Left lung (tissue), 10 donors: ENCODE data around the gene MYL4. TPM values are rescaled to one million over a fixed set of nuclear protein-coding genes. Genes with fewer than 3 reads are reported as not detected.
A peak's percentile ranks its signal among the peaks of the same experiment; 100 is the strongest.
"Not testable (repeated sequence)": the region's sequence is repeated elsewhere in the genome, so short reads cannot be mapped to it uniquely, and the experiment has no call there.

Experiments
- ATAC-seq: fragments of 200-7000 bp; cut with Tn5 transposase; one replicate; pipeline ENCODE4 v1.9.1; 2020; ENCODE audit warnings: moderate library complexity
- DNase-seq, 4 donors: peaks; one replicate each; pipeline ENCODE4 v3.0.0-alpha.2; 2013 to 2020
- H3K27ac ChIP-seq, 2 donors: fragments of 200-600 bp; sonication (generic) in 1 of 2; one replicate each; pipeline versions ENCODE4 v1.5.0 to v1.8.0; 2020 to 2021
- H3K27me3 ChIP-seq, 2 donors: fragments of 200-600 bp; sonication (generic) in 1 of 2; one replicate each; pipeline versions ENCODE4 v1.5.0 to v1.8.0; 2020 to 2021
- H3K36me3 ChIP-seq, 2 donors: fragments of 200-600 bp; sonication (generic) in 1 of 2; one replicate each; pipeline versions ENCODE4 v1.5.0 to v1.8.0; 2020 to 2021
- H3K4me1 ChIP-seq, 2 donors: fragments of 200-600 bp; one replicate each; pipeline ENCODE4 v1.8.0; 2021
- H3K4me3 ChIP-seq, 2 donors: fragments of 200-600 bp; sonication (generic) in 1 of 2; one replicate each; pipeline versions ENCODE4 v1.5.0 to v1.8.0; 2020 to 2021; ENCODE audit warnings: mild to moderate bottlenecking in 1 of 2
- H3K9me3 ChIP-seq, 2 donors: fragments of 200-600 bp; sonication (generic) in 1 of 2; one replicate each; pipeline versions ENCODE4 v1.5.0 to v1.8.0; 2020 to 2021
- intact Hi-C, 2 donors: fragments of 100-400 bp; cut with DNase I; formaldehyde crosslinking; loops; one replicate each; pipeline versions ENCODE4 v1.11.2 to v1.14.2; 2022
- polyA plus RNA-seq, 6 donors: library from polyadenylated mRNA; unstranded; fragments of 120-200 nt; gene quantifications; one replicate each; pipeline ENCODE4 v1.2.1, GENCODE V29; 2013; ENCODE audit not compliant: insufficient read length in 6 of 6
- total RNA-seq, 2 donors: library from RNA; stranded (reverse); fragmentation: NEBNext Ultra II Directional; extraction: Animal tissue kit (Norgen Biotek cat#: 25700); gene quantifications; one replicate each; pipeline ENCODE4 v1.2.1, GENCODE V29; 2021
- TF ChIP-seq, protein P1 (sequence below), 2 donors: fragments of 200-600 bp; sonication (generic) in 1 of 2; IDR thresholded peaks; one replicate each; pipeline versions ENCODE4 v1.5.0 to v1.8.0; 2021; ENCODE audit warnings: antibody characterized with exemption in 2 of 2
- donor health status: DM: no; HTN: yes; CAD: no.
- donor health status: DM: no; HTN: no; CAD: no.

The MYL4 gene
- total and polyA plus RNA-seq, 8 donors: 0.99 to 4.6 (median 2.7) TPM

DNA sequence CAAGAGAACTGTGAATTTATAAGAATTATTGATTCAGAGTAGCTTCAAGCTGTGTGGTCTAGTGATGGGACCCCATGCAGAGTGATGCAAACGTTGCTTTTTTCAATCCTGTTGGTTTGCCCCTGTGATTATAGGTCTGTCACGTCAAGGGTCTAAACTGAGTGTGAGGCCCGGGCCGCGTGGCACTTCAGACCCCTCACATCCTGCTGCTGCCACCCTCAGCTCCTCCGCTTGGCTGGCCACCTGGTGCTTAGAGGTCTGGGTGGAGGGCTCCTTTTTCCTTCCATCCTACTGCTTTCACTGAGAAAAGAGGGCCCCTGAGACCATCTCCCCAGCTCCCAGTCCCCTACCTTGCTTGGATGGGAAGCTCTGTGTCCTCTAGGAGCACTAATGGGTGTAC is 12.0 kb downstream of the MYL4 start:
- intact Hi-C loops: no loop called here
- H3K4me1 ChIP-seq: peaks cover 18 to 27% of the 10 kb centered on the region in 2 donors
- no peak overlapping the region for H3K4me3 ChIP-seq
- no peaks in the 10 kb centered on the region for H3K9me3 ChIP-seq
- no peaks in the 10 kb centered on the region for H3K27me3 ChIP-seq
- no peak for ATAC-seq
- TF ChIP-seq, protein P1, sequence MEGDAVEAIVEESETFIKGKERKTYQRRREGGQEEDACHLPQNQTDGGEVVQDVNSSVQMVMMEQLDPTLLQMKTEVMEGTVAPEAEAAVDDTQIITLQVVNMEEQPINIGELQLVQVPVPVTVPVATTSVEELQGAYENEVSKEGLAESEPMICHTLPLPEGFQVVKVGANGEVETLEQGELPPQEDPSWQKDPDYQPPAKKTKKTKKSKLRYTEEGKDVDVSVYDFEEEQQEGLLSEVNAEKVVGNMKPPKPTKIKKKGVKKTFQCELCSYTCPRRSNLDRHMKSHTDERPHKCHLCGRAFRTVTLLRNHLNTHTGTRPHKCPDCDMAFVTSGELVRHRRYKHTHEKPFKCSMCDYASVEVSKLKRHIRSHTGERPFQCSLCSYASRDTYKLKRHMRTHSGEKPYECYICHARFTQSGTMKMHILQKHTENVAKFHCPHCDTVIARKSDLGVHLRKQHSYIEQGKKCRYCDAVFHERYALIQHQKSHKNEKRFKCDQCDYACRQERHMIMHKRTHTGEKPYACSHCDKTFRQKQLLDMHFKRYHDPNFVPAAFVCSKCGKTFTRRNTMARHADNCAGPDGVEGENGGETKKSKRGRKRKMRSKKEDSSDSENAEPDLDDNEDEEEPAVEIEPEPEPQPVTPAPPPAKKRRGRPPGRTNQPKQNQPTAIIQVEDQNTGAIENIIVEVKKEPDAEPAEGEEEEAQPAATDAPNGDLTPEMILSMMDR (IDR thresholded peaks at IDR 0.05): no peak
- no peak for DNase-seq
- no peak overlapping the region for H3K27ac ChIP-seq
- H3K36me3 ChIP-seq: no peaks in the 10 kb centered on the region

DNA sequence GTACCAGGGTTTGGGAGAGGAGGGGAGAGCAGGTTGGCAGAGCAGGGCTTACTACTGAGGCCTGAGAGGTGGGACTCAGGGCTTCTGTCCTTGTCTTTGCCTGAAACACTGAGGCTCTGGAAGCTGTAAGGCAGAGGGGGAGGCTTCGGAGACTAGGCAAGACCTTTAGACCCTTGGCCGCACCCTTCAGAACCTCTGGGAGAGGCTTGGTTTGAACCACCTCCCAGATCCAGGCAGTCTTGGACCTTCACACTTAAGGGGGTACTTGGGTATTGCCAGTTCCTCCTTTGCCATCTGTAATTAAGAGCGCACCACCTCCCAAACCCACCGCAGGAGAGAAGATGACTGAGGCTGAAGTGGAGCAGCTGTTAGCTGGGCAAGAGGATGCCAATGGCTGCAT is 12.9 kb downstream of the MYL4 start:
- ATAC-seq (no peak), DNase-seq (no peak)
- Histone ChIP-seq H3K27ac (no peak overlapping the region), H3K4me3 (no peak overlapping the region), H3K4me1 (peaks cover 19 to 32% of the 10 kb centered on the region in 2 donors), H3K36me3 (no peaks in the 10 kb centered on the region), H3K27me3 (no peaks in the 10 kb centered on the region), H3K9me3 (no peaks in the 10 kb centered on the region)
- intact Hi-C loops: no loop called here
- TF ChIP-seq, protein P1 (IDR thresholded peaks at IDR 0.05): no peak

DNA sequence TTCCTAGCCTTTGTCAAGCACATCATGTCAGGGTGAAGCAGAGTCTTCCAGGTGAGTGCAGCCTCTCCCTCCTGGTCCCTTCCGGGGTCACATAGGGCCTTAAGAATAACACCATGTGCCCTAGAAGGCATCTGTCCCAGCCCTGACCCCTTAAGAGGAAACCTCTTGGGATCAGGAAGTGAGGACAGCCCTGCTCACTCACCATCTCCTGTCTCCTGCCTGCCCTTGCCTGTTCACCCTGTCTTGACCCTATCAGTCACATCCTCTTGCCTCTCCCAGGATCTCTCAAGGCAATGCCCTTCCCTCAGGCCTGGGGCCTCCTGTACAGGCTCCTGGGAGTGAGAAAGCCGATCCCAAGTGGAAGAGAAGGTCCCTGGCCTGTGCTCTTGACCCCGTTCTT is 13.9 kb downstream of the MYL4 start:
- H3K27me3 ChIP-seq: no peaks in the 10 kb centered on the region
- no peaks in the 10 kb centered on the region for H3K9me3 ChIP-seq
- no peaks in the 10 kb centered on the region for H3K36me3 ChIP-seq
- ATAC-seq: no peak
- H3K4me3 ChIP-seq: no peak overlapping the region
- peak overlapping the region in 1 of 2 donors; percentile 78 for H3K27ac ChIP-seq
- peaks cover 19 to 32% of the 10 kb centered on the region in 2 donors for H3K4me1 ChIP-seq
- no peak for DNase-seq
- intact Hi-C loops: no loop called here
- TF ChIP-seq, protein P1 (IDR thresholded peaks at IDR 0.05): no peak

DNA sequence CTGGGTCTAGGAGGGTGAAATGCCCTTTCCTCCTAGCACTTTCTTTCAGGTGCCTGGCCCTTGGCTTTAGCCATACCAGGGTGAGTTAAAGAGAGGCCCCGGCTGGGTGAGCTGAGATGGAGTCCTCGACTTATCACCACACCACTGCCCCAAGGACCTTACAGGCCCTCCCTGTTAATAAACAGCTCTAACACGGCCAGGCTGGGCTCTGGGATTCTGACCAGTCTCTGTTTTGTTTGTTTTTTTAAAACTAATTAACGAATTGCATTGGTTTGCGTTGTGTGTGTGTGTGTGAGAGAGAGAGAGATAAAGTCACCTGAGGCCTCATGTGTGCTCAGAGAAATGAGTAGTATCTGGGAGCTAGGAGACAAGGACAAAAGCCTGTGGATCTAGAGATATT is 14.3 kb downstream of the MYL4 start:
- ATAC-seq (no peak), DNase-seq (no peak)
- H3K9me3 ChIP-seq: no peaks in the 10 kb centered on the region
- H3K4me1 ChIP-seq: peaks cover 19 to 32% of the 10 kb centered on the region in 2 donors
- peak overlapping the region in 1 of 2 donors; percentile 78 for H3K27ac ChIP-seq
- no peak overlapping the region for H3K4me3 ChIP-seq
- H3K27me3 ChIP-seq: no peaks in the 10 kb centered on the region
- no peaks in the 10 kb centered on the region for H3K36me3 ChIP-seq
- TF ChIP-seq, protein P1 (IDR thresholded peaks at IDR 0.05): no peak
- intact Hi-C loops: no loop called here

DNA sequence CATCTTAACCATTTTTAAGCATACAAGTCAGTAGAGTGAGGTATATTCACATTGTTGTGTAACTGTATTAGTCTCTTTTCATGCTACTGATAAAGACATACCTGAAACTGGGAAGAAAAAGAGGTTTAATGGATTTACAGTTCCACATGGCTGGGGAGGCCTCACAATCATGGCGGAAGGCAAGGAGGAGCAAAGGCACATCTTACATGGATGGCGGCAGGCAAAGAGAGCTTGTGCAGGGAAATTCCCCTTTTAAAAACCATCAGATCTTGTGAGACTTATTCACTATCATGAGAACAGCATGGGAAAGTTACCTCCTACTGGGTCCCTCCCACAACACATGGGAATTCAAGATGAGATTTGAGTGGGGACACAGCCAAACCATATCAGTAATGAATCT is 14.9 kb downstream of the MYL4 start:
- H3K4me1 ChIP-seq: peaks cover 19 to 32% of the 10 kb centered on the region in 2 donors
- intact Hi-C loops, H3K27me3 ChIP-seq, H3K4me3 ChIP-seq, H3K9me3 ChIP-seq, H3K36me3 ChIP-seq, DNase-seq, ATAC-seq: not testable (repeated sequence)
- H3K27ac ChIP-seq: peak overlapping the region in 1 of 2 donors; percentile 78

DNA sequence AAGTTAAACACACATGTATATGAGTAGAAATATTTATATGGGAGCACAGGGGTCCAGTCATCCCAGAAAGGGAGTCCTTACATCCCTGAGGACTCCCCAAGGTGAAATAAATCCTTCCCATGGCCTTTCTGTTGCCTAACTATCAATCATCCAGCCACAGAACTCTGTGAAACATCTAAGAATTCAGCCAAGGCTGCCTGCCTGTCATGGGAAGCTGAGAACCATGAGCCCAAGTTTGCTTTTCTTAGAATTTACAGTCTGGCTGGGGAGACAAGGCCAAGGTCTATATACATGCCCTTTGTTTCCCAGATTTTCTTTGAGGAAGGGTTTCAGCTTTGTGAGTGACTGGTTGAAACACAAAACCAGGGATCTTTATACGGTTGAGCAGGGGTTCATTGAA is 15.8 kb downstream of the MYL4 start:
- no peak for DNase-seq

More for the DNA sequence above, 15.8 kb downstream of the MYL4 start:
- no peak for ATAC-seq
- intact Hi-C loops: no loop called here
- TF ChIP-seq, protein P1 (IDR thresholded peaks at IDR 0.05): no peak
- H3K4me3 ChIP-seq: no peak overlapping the region
- peak overlapping the region; percentile 78 to 80 for H3K27ac ChIP-seq
- H3K4me1 ChIP-seq: peaks cover 19 to 39% of the 10 kb centered on the region in 2 donors
- no peaks in the 10 kb centered on the region for H3K9me3 ChIP-seq
- no peaks in the 10 kb centered on the region for H3K36me3 ChIP-seq
- no peaks in the 10 kb centered on the region for H3K27me3 ChIP-seq
